ENCODE measurements around the gene ING5. TPM values are rescaled to one million over a fixed set of nuclear protein-coding genes. Genes with fewer than 3 reads are reported as not detected.
"Not testable (repeated sequence)": the region's sequence is repeated elsewhere in the genome, so short reads cannot be mapped to it uniquely, and the experiment has no call there.

Gene ING5
- total RNA-seq, 4 donors from 2014 or later = 37.4 to 94.3 (median 56.3) TPM

DNA sequence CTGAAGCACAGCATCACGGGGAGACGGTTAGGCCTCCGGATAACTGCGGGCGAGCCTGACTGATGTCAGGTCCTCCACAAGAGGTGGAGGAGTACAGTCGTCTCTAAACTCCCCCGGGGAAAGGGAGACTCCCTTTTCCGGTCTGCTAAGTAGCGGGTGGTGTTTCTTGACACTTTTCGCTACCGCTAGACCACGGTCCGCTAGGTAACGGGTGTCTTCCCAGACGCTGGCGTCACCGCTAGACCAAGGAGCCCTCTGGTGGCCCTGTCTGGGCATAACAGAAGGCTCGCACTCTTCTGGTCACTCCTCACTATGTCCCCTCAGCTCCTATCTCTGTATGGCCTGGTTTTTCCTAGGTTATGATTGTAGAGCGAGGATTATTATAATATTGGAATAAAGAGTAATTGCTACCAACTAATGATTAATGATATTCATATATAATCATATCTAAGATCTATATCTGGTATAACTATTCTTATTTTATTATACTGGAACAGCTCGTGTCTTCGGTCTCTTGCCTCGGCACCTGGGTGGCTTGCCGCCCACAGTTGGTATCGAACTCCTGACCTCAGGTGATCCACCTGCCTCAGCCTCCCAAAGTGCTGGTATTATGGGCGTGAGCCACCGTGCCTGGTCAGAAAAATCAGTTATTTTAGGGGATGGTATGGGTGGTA, 30.8 kb downstream of the ING5 start:
- in situ Hi-C loops (cut with MboI; ENCODE audit: low pct_ligation_motif_present in 1 of 4, low pct_unique_long_range_greater_than_20kb in 1 of 4, low sequenced_read_pairs in 3 of 4); H3K9me3 ChIP-seq; H3K27ac ChIP-seq; H3K36me3 ChIP-seq; H3K27me3 ChIP-seq; intact Hi-C loops (cut with DNase I; ENCODE audit: low total_unique reads): not testable (repeated sequence)
- Histone ChIP-seq H3K4me3 (peak overlapping the region in 1 of 4 donors; percentile 21), H3K4me1 (peaks cover 3 to 15% (median 13%) of the 10 kb centered on the region in 4 donors)
- peak; percentile 75 for DNase-seq
- 42 to 67% methylated on average over 9 to 26 of the region's 26 CpGs for WGBS, 2 donors (ENCODE audit: low coverage in 1 of 2)
- TF ChIP-seq, protein P1, sequence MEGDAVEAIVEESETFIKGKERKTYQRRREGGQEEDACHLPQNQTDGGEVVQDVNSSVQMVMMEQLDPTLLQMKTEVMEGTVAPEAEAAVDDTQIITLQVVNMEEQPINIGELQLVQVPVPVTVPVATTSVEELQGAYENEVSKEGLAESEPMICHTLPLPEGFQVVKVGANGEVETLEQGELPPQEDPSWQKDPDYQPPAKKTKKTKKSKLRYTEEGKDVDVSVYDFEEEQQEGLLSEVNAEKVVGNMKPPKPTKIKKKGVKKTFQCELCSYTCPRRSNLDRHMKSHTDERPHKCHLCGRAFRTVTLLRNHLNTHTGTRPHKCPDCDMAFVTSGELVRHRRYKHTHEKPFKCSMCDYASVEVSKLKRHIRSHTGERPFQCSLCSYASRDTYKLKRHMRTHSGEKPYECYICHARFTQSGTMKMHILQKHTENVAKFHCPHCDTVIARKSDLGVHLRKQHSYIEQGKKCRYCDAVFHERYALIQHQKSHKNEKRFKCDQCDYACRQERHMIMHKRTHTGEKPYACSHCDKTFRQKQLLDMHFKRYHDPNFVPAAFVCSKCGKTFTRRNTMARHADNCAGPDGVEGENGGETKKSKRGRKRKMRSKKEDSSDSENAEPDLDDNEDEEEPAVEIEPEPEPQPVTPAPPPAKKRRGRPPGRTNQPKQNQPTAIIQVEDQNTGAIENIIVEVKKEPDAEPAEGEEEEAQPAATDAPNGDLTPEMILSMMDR (IDR thresholded peaks at IDR 0.05) = peak; percentile 49 to 71 (median 57)

GRCh38 chr2:241733391-241734207, 31.8 kb downstream of the ING5 start:
- H3K27ac ChIP-seq = peak overlapping the region; percentile 94 to 97 (median 96)
- H3K4me3 ChIP-seq = peak overlapping the region; percentile 33 to 91 (median 75)
- no peaks in the 10 kb centered on the region for H3K9me3 ChIP-seq
- 53 to 83% methylated on average over 2 to 23 of the region's 23 CpGs for WGBS, 2 donors (ENCODE audit: low coverage in 1 of 2)
- H3K36me3 ChIP-seq = no peaks in the 10 kb centered on the region
- in situ Hi-C loops (cut with MboI; ENCODE audit: low pct_ligation_motif_present in 1 of 4, low pct_unique_long_range_greater_than_20kb in 1 of 4, low sequenced_read_pairs in 3 of 4) (no loop called here), intact Hi-C loops (cut with DNase I; ENCODE audit: low total_unique reads) (no loop called here)
- TF ChIP-seq, protein P1 (IDR thresholded peaks at IDR 0.05) = no peak
- TF ChIP-seq POLR2AphosphoS5 (IDR thresholded peaks at IDR 0.05) (no peak), EP300 (IDR thresholded peaks at IDR 0.05; ENCODE audit: low read depth) (no peak), POLR2A (IDR thresholded peaks at IDR 0.05) (no peak)
- H3K27me3 ChIP-seq = no peaks in the 10 kb centered on the region
- peaks cover 3 to 15% (median 13%) of the 10 kb centered on the region in 4 donors for H3K4me1 ChIP-seq
- no peak for DNase-seq

- peak overlapping the region; percentile 33 to 91 (median 75) for H3K4me3 ChIP-seq
- no peaks in the 10 kb centered on the region for H3K27me3 ChIP-seq
- in situ Hi-C loops (cut with MboI; ENCODE audit: low pct_ligation_motif_present in 1 of 4, low pct_unique_long_range_greater_than_20kb in 1 of 4, low sequenced_read_pairs in 3 of 4) = no loop called here
- 0% methylated on average over 2 to 4 of the region's 25 CpGs for WGBS, 2 donors (ENCODE audit: low coverage in 1 of 2)
- TF ChIP-seq POLR2A (IDR thresholded peaks at IDR 0.05) (peak; percentile 26), POLR2AphosphoS5 (IDR thresholded peaks at IDR 0.05) (peak in 1 of 3 donors; percentile 22), EP300 (IDR thresholded peaks at IDR 0.05; ENCODE audit: low read depth) (no peak)
- TF ChIP-seq, protein P1 (IDR thresholded peaks at IDR 0.05) = no peak
- H3K27ac ChIP-seq = peak overlapping the region; percentile 94 to 97 (median 96)
- no peaks in the 10 kb centered on the region for H3K36me3 ChIP-seq
- H3K9me3 ChIP-seq = no peaks in the 10 kb centered on the region
- H3K4me1 ChIP-seq = peaks cover 3 to 15% (median 13%) of the 10 kb centered on the region in 4 donors
- intact Hi-C loops (cut with DNase I; ENCODE audit: low total_unique reads) = no loop called here
- no peak for DNase-seq
Measured at GRCh38 chr2:241734208-241734466, 32.3 kb downstream of the ING5 start.

DNA sequence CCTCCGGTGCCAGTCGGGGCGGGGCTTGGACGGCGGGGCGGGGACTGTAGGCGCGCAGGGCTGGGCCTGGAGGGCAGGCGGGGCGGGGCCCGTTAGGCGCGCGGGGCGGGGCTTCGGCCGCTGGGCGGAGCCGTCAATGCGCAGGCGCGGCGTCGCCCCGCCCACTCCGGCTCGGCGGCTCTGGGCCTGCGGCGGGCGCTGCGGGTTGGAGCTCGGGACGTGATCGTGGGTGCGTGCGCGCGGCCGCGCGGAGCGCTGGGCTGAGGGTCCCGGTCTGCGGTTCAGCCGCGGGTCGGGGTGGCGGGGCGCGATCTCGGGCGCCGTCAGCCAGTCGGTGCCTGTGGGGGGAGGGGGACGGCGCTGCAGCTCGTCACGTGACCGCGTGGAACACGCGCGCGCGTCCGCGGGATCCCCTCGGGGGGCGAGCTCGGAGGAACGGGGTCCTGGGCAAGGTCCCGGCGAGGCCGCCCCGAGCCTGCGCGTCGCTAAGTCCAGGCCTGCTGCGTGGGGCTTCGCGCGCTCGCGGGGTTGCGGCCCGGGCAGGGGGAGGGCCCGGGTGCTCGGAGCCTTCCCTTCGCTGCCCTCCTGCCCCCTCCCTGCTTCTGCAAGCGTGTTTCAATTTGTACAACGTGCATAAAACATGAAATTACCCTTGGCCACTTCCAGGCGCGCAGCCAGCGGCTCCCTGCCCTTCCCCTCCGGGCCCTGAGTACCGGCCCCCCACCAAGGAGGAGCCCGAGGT, 32.8 kb downstream of the ING5 start, which contains the start of gene D2HGDH:
TSS of gene D2HGDH (plus strand) at position 164 of the 742 bp plus-strand sequence. CDS start 595 bp downstream, outside the sequence.
- in situ Hi-C loops (cut with MboI; ENCODE audit: low pct_ligation_motif_present in 1 of 4, low pct_unique_long_range_greater_than_20kb in 1 of 4, low sequenced_read_pairs in 3 of 4) (no loop called here), intact Hi-C loops (cut with DNase I; ENCODE audit: low total_unique reads) (no loop called here)
- Histone ChIP-seq H3K27ac (peak within 1 kb of the TSS; percentile 94 to 97 (median 96)), H3K4me1 (peaks cover 3 to 15% (median 13%) of the 10 kb centered on the region in 4 donors), H3K36me3 (no peaks in the 10 kb centered on the region), H3K27me3 (no peaks in the 10 kb centered on the region), H3K9me3 (no peaks in the 10 kb centered on the region), H3K4me3 (peak within 1 kb of the TSS; percentile 73 to 91 (median 76))
- 1% methylated on average over 47 of the region's 98 CpGs; no CpG with 5 or more reads in 1 of the 2 donors for WGBS, 2 donors (ENCODE audit: low coverage in 1 of 2)
- TF ChIP-seq EP300 (IDR thresholded peaks at IDR 0.05; ENCODE audit: low read depth) = no peak
- peak in 2 of 3 donors; percentile 72 to 85 for TF ChIP-seq POLR2AphosphoS5 (IDR thresholded peaks at IDR 0.05)
- TF ChIP-seq POLR2A (IDR thresholded peaks at IDR 0.05) = peak; percentile 28
- DNase-seq = peak; percentile 97

Data from transverse colon (tissue), 4 donors.